HG02623 (cell line): Measurements from ENCODE around the gene MIF4GD.
"Not testable (repeated sequence)": the region's sequence is repeated elsewhere in the genome, so short reads cannot be mapped to it uniquely, and the experiment has no call there.

Experiments
- ATAC-seq: cut with Tn5 transposase; IDR thresholded peaks from one replicate; pipeline ENCODE4 v1.9.1; 2021; ENCODE audit warnings: moderate library complexity; ENCODE audit not compliant: unreplicated experiment

MIF4GD gene

GRCh38 chr17:75270966-75271232 is at the start of gene MIF4GD:
Gene MIF4GD (minus strand): TSS chr17:75271231. CDS start chr17:75270195, 1,036 bp downstream.
- no peak for ATAC-seq

GRCh38 chr17:75319904-75320691 is 49.1 kb upstream of the MIF4GD start:
- peak; percentile 57 for ATAC-seq

DNA sequence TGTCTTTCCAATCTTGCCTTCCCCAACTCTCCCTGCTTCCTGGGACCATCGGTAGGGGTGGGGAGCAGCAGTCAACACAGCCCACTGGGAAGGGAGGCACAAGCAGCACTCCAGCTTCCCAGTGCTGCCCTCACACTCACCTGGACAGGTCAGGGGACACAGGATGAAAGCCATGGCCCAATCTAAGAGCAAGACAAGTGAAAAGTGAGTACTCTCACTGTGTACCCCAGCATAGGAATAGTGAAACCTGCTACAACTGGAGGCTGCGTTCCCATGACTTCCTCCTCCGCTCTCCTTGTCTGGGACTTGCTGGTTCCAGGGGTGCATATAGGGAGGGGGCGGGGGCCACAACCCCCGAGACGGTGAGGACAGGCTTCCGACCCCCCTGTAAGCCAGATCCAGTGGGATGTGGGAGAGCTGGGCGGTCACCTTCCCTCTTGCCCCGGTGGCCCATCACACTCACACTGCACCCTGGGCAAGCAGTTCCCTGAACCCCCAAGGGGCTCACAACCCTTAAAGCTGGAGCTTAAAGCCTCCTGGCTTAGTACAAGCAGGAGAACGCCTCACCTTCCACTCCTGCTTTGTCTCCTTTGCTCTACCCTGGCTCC is 47.7 kb upstream of the MIF4GD start:
- ATAC-seq = no peak

GRCh38 chr17:75318211-75318610 is 47.2 kb upstream of the MIF4GD start:
- no peak for ATAC-seq

GRCh38 chr17:75317671-75318070 is 46.6 kb upstream of the MIF4GD start:
- ATAC-seq = no peak

GRCh38 chr17:75316253-75316652 is 45.2 kb upstream of the MIF4GD start:
- ATAC-seq = no peak

- ATAC-seq = no peak
Observed at GRCh38 chr17:75315541-75316243, 44.7 kb upstream of the MIF4GD start.

- no peak for ATAC-seq
Observed at GRCh38 chr17:75313941-75314551, 43.0 kb upstream of the MIF4GD start.

DNA sequence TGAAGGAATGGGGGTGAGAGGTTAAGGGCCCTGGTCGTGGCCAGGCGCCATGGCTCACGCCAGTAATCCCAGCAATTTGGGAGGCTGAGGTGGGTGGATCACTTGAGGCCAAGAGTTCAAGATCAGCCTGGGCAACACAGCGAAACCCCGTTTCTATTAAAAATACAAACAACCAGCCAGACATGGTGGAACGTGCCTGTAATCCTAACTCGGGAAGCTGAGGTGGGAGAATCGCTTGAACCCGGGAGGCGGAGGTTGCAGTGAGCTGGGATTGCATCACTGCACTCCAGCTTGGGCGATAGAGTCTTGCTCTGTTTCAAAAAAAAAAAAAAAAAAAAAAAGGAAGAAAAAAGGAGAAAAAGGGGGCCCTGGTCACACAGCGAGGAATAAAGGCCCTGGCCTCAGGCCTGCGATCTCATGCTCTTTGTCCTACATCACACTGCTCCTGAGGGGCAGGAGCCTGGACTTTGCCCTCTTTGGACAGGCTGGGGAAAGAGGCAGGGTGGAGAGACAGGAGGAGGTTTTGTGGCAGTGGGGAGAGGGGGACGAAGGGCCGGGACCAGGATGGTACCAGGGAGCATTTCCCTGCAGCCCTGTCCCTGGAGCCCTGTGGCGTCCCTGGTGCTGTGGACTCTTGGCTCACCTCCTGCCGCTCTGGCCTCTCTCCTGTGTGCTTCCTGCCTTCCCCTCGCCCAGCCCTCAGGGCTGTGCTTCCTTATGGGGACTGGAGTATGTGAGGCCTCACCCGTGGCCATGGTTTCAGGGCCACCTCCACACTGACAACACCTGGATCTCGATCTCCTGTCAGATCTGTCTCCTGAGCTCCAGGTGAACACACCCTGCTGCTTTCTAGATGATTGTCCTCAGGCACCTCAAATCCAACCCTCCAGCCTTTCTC is 38.0 kb upstream of the MIF4GD start:
- no peak for ATAC-seq

GRCh38 chr17:75307957-75308731 is 37.1 kb upstream of the MIF4GD start:
- no peak for ATAC-seq

DNA sequence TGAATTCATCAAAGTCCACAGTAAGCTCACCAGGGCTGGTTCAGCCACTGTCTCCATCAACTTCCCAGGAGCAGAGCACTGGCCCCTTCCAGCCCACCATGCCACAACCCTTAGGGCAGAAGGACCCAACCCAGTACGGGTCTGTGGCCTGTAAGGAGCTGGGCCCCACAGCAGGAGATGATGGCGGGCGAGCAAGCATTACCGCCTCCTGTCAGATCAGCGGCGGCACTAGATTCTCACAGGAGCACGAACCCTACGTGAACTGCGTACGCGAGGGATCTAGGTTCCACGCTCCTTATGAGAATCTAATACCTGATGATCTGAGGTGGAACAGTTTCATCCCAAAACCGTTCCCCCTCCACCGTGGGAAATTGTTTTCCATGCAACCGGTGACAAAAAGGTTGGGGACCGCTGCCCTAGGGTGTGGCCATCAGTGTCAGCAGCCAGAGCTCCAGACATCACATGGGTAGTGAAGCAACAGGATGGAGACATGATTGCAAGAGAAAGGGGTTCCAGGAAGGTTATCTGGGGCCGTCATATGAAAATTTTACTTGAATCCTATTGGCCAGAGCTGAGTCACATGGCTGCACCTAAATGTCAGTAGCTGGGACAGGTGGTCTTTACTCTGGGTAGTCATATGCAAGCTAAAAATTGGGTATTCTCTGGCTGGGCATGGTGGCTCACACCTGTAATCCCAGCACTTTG is 30.6 kb upstream of the MIF4GD start:
- ATAC-seq = no peak

DNA sequence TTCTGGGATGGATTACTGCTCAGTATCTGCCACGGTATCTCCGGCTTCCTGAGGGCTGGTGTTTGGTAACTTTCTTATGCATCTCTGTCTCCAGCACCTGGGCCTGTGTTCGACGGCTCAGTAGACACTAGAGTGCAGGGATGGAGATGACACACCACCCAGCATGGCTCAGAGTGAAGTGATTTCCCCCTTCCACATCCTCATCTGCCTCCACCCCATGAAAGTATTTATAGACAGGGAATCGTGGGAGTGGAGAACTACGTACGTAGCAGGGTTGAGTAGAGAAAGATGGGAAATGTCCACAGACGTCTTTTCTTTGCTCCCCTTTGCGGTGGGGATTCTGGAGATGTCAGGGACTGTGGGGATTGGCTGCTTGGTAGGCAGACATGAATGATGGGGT is 30.0 kb upstream of the MIF4GD start:
- no peak for ATAC-seq

DNA sequence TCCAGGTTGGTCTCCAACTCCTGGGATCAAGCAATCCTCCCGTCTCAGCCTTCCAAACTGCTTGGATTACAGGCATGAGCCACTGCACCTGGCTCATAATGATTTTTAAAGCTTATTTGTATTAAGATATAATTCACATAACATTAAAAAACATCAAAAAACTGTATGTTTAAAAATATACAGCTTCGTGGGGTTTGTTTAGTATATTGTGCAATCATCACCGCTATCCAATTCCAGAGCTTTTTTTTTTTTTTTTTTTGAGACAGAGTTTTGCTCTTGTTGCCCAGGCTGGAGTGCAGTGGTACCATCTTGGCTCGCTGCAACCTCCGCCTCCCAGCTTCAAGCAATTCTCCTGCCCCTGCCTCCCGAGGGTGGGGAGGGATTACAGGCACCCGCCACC is 29.2 kb upstream of the MIF4GD start:
- no peak for ATAC-seq

- ATAC-seq = peak; percentile 51
Observed at GRCh38 chr17:75295201-75296158, 24.4 kb upstream of the MIF4GD start.

DNA sequence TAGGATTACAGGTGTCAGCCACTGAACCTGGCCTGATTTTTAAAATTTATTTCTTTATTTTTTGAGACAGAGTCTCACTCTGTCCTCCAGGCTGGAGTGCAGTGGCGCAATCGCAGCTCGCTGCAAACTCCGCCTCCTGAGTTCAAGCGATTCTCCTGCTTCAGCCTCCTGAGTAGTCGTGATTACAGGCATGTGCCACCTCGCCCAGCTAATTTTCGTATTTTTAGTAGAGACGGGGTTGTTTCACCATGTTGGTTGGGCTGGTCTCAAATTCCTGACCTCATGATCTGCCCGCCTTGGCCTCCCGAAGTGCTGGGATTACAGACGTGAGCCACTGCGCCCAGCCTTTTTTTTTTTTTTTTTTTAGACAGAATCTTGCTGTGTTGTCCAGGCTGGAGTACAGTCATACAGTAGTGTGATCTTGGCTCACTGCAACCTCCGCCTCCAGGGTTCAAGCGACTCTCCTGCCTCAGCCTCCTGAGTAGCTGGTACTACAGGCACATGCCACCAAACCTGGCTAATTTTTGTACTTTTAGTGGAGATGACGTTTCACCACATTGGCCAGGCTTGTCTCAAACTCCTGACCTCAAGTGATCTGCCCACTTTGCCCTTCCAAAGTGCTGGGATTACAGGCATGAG is 21.9 kb upstream of the MIF4GD start:
- not testable (repeated sequence) for ATAC-seq

DNA sequence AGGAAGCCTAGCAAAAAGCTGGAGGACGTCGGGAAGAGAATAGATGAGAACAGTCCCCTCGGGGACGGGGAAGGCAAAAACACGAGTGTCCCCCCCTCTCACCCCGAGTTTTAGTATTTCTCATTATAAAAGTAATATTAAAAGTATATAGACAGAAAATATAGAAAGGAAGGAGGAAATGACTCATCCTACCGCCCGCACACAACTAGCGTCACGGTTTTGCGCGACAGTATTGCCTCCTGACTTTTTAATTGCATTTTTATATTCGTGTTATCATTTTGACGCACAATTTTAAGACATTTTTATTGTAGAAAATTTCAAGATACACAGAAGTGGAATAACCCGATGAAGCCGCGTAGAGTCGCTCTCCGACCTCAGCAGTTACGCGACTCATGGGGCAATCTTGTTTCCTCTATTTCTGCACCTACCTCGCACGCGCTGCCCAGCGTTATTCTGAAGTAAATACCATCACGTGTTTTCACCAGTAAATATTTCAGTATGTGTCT is 18.9 kb upstream of the MIF4GD start:
- ATAC-seq = peak; percentile 5

- peak; percentile 90 for ATAC-seq
Observed at GRCh38 chr17:75289115-75289831, 18.2 kb upstream of the MIF4GD start, which contains the start of gene SLC25A19. Gene SLC25A19 (minus strand): TSS chr17:75289433. CDS start chr17:75286764, 2,669 bp downstream.
